ENCODE results near the gene DEDD. TPM values are rescaled to one million over a fixed set of nuclear protein-coding genes. Genes with fewer than 3 reads are reported as not detected.

The DEDD gene
- total RNA-seq, 6 donors from 2014 or later, result 26.7 to 45.1 (median 35.1) TPM

- ATAC-seq (ENCODE audit: low FRiP score in 2 of 2) (no peak), DNase-seq (no peak)
- no peak for TF ChIP-seq POLR2AphosphoS5 (IDR thresholded peaks at IDR 0.05)
- TF ChIP-seq EP300 (IDR thresholded peaks at IDR 0.05), result no peak
- no peak for TF ChIP-seq POLR2A (IDR thresholded peaks at IDR 0.05)
- Histone ChIP-seq H3K27ac (peak overlapping the region; percentile 83 to 92 (median 88)), H3K36me3 (peaks cover 3 to 35% (median 15%) of the 10 kb centered on the region in 4 donors), H3K4me1 (peaks cover 25 to 44% (median 34%) of the 10 kb centered on the region in 4 donors), H3K4me3 (peak overlapping the region in 3 of 4 donors; percentile 54 to 90 (median 62)), H3K27me3 (no peaks in the 10 kb centered on the region), H3K9me3 (no peaks in the 10 kb centered on the region)
- 62 to 69% methylated on average over 12 to 14 of the region's 14 CpGs for WGBS, 2 donors
Measured at GRCh38 chr1:161164901-161165610, 32.6 kb upstream of the DEDD start.

GRCh38 chr1:161163793-161164192, 31.3 kb upstream of the DEDD start:
- ATAC-seq (ENCODE audit: low FRiP score in 2 of 2), result no peak
- Histone ChIP-seq H3K9me3 (no peaks in the 10 kb centered on the region), H3K4me1 (peaks cover 30 to 51% (median 38%) of the 10 kb centered on the region in 4 donors), H3K27ac (no peak overlapping the region), H3K36me3 (peaks cover 3 to 25% (median 6%) of the 10 kb centered on the region in 4 donors), H3K4me3 (no peak overlapping the region), H3K27me3 (no peaks in the 10 kb centered on the region)
- TF ChIP-seq CTCF (IDR thresholded peaks at IDR 0.05) (no peak), POLR2A (IDR thresholded peaks at IDR 0.05) (no peak), POLR2AphosphoS5 (IDR thresholded peaks at IDR 0.05) (no peak), EP300 (IDR thresholded peaks at IDR 0.05) (no peak)
- 95 to 97% methylated on average over 4 to 5 of the region's 5 CpGs for WGBS, 2 donors
- no peak for DNase-seq

- no peaks in the 10 kb centered on the region for H3K9me3 ChIP-seq
- no peak overlapping the region for H3K4me3 ChIP-seq
- H3K27ac ChIP-seq, result peak overlapping the region in 1 of 4 donors; percentile 2
- peaks cover 32 to 56% (median 40%) of the 10 kb centered on the region in 4 donors for H3K4me1 ChIP-seq
- no peak for TF ChIP-seq POLR2AphosphoS5 (IDR thresholded peaks at IDR 0.05)
- no peak for TF ChIP-seq CTCF (IDR thresholded peaks at IDR 0.05)
- TF ChIP-seq EP300 (IDR thresholded peaks at IDR 0.05), result no peak
- no peak for TF ChIP-seq POLR2A (IDR thresholded peaks at IDR 0.05)
- no peaks in the 10 kb centered on the region for H3K27me3 ChIP-seq
- ATAC-seq (ENCODE audit: low FRiP score in 2 of 2) (no peak), DNase-seq (no peak)
- 91 to 96% methylated on average over 10 of the region's 10 CpGs for WGBS, 2 donors
- H3K36me3 ChIP-seq, result peaks cover 3 to 33% (median 8%) of the 10 kb centered on the region in 4 donors
Measured at GRCh38 chr1:161162806-161163205, 30.3 kb upstream of the DEDD start.

- peaks cover 3 to 33% (median 12%) of the 10 kb centered on the region in 4 donors for H3K36me3 ChIP-seq
- no peaks in the 10 kb centered on the region for H3K27me3 ChIP-seq
- no peaks in the 10 kb centered on the region for H3K9me3 ChIP-seq
- peak overlapping the region in 1 of 4 donors; percentile 2 for H3K27ac ChIP-seq
- no peak overlapping the region for H3K4me3 ChIP-seq
- TF ChIP-seq CTCF (IDR thresholded peaks at IDR 0.05) (no peak), POLR2A (IDR thresholded peaks at IDR 0.05) (no peak), POLR2AphosphoS5 (IDR thresholded peaks at IDR 0.05) (no peak), EP300 (IDR thresholded peaks at IDR 0.05) (no peak)
- H3K4me1 ChIP-seq, result peaks cover 29 to 49% (median 35%) of the 10 kb centered on the region in 4 donors
- no peak for DNase-seq
- 76 to 77% methylated on average over 4 to 7 of the region's 7 CpGs for WGBS, 2 donors
- ATAC-seq (ENCODE audit: low FRiP score in 2 of 2), result no peak
Measured at GRCh38 chr1:161162052-161162451, 29.6 kb upstream of the DEDD start.

- H3K27me3 ChIP-seq, result no peaks in the 10 kb centered on the region
- peaks cover 25 to 45% (median 32%) of the 10 kb centered on the region in 4 donors for H3K4me1 ChIP-seq
- TF ChIP-seq POLR2A (IDR thresholded peaks at IDR 0.05), result no peak
- TF ChIP-seq EP300 (IDR thresholded peaks at IDR 0.05), result no peak
- TF ChIP-seq CTCF (IDR thresholded peaks at IDR 0.05), result no peak
- no peak for TF ChIP-seq POLR2AphosphoS5 (IDR thresholded peaks at IDR 0.05)
- WGBS, 2 donors, result 89 to 90% methylated on average over 5 of the region's 5 CpGs
- peaks cover 3 to 37% (median 12%) of the 10 kb centered on the region in 4 donors for H3K36me3 ChIP-seq
- no peak for DNase-seq
- H3K9me3 ChIP-seq, result no peaks in the 10 kb centered on the region
- H3K4me3 ChIP-seq, result no peak overlapping the region
- no peak overlapping the region for H3K27ac ChIP-seq
- ATAC-seq (ENCODE audit: low FRiP score in 2 of 2), result no peak
Measured at GRCh38 chr1:161161652-161162051, 29.2 kb upstream of the DEDD start.
